IPS-15b (cell line): Measurements from ENCODE around the gene TP53BP1.

Experiments
- H3K27me3 ChIP-seq: one replicate; pipeline ENCODE4 v1.6.1; 2013; ENCODE audit warnings: low read length; ENCODE audit not compliant: control insufficient read depth, insufficient read depth
- H3K36me3 ChIP-seq: one replicate; pipeline ENCODE4 v1.6.1; 2013; ENCODE audit warnings: low read length; ENCODE audit not compliant: control insufficient read depth, insufficient read depth
- H3K4me1 ChIP-seq: one replicate; pipeline ENCODE4 v1.6.1; 2013; ENCODE audit warnings: mild to moderate bottlenecking, low read length; ENCODE audit not compliant: control insufficient read depth, insufficient read depth
- H3K4me3 ChIP-seq: one replicate; pipeline ENCODE4 v1.5.1; 2013; ENCODE audit warnings: low read depth, low read length
- H3K9ac ChIP-seq: one replicate; pipeline ENCODE4 v1.6.1; 2013; ENCODE audit warnings: low read depth, mild to moderate bottlenecking, low read length
- H3K9me3 ChIP-seq: one replicate; pipeline ENCODE4 v1.6.1; 2013; ENCODE audit warnings: mild to moderate bottlenecking, low read length; ENCODE audit not compliant: control insufficient read depth, insufficient read depth

TP53BP1 gene

GRCh38 chr15:43505738-43506137 lies 12.8 kb upstream of the TP53BP1 start:
- no peaks in the 10 kb centered on the region for H3K27me3 ChIP-seq
- peaks cover 5% of the 10 kb centered on the region for H3K4me1 ChIP-seq
- H3K4me3 ChIP-seq: no peak overlapping the region
- no peaks in the 10 kb centered on the region for H3K36me3 ChIP-seq
- H3K9me3 ChIP-seq: no peaks in the 10 kb centered on the region
- no peak overlapping the region for H3K9ac ChIP-seq

DNA sequence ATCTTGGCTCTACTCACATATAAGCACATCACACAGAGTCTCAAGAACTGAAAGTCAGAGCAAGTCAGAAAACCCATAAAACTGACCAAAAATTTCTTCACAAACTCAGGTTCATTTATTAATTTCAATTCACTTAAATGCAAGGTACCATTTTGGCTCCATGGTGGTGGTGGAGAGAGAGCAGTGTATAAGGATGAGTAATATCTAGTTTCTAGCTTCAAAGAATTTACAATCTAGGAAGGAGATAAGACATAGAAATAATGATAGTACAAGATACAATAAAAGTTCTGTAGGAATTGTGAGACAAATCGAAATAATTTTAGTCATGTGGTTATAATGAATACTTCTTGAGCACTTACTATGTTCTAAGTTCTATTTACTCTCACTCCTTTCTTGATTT lies 6.7 kb upstream of the TP53BP1 start:
- no peaks in the 10 kb centered on the region for H3K27me3 ChIP-seq

DNA sequence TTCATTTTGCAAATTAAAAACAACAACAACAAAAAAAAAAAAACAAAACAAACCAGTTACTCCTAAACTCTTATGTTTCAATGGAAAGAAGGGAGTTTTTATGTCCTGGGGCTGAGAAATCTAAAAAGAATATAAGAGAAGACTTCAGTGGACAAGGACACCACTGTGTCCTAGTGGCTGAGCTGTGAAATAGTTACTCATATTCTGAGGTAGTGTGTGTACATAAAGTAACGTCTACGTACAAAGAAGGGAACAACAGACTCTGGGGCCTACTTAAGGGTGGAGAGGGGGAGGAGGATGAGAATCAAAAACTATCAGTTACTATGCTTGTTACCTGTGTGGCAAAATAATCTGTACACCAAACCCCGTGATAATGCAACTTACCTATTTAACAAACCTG lies 6.0 kb upstream of the TP53BP1 start:
- Histone ChIP-seq H3K9me3 (no peaks in the 10 kb centered on the region), H3K4me1 (peaks cover under 1% of the 10 kb centered on the region), H3K4me3 (no peak overlapping the region), H3K27me3 (no peaks in the 10 kb centered on the region), H3K9ac (no peak overlapping the region), H3K36me3 (no peaks in the 10 kb centered on the region)

More for the DNA sequence above, 6.7 kb upstream of the TP53BP1 start:
- Histone ChIP-seq H3K9me3 (no peaks in the 10 kb centered on the region), H3K36me3 (no peaks in the 10 kb centered on the region), H3K4me1 (no peaks in the 10 kb centered on the region), H3K9ac (no peak overlapping the region), H3K4me3 (no peak overlapping the region)

DNA sequence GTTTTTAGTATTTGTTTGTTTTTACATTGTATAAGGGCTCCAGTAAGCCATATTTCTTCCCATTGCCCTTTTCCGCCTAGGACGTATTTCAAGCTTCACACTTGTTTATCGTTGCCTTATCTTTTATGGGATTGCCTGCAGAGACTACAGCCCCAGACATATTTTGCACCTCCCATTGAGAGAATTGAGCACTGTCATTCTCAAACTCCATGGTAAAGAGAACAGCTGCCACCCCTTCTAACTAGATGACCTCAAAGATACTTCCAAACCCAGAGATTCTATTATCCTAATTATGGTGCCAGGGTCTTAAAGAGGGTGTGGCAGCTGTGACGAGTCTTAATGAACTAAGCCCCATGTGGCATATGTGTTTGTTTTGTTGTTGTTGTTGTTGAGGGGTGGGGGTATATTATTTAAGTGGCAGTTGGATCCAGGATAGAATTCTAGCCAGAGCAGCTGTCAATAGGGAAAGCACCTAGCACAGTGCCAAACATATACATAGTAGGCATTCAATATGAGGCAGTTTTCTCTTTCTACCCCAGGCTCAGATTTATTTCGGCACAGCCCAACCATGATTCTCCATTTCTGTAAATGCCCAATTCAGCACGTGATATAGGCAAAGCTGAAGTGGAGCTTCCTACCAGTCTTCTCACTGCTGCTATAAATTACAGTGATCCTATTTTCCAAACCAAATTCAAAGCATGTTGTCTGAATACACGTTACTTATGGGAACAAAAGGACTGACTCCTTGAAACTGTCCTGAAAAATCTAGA lies 932 bp upstream of the TP53BP1 start:
- no peak overlapping the region for H3K9ac ChIP-seq
- H3K4me3 ChIP-seq: peak overlapping the region; percentile 97
- H3K9me3 ChIP-seq: no peaks in the 10 kb centered on the region
- H3K27me3 ChIP-seq: no peaks in the 10 kb centered on the region
- peaks cover 2% of the 10 kb centered on the region for H3K36me3 ChIP-seq
- peaks cover 10% of the 10 kb centered on the region for H3K4me1 ChIP-seq

DNA sequence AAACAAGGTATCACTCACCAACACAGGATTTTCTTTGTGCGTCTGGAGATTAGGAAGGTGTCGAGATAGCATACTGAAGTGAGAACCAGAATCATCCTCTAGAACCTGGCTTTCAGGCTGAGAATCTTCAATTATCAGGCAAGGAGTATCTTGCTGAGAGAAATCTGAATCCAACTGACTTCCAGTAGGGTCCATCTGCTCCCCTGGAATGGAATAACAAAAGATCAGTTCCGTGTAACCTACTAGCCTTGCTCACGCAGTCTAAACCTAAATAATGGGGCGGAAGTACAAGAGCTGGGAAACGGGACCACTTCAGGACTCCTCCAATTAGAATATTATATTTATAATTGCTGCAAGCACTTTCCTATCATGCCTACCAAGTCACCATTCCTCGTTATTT lies 690 bp downstream of the TP53BP1 start:
- Histone ChIP-seq H3K36me3 (peaks cover 5% of the 10 kb centered on the region), H3K4me3 (peak overlapping the region; percentile 97), H3K27me3 (no peaks in the 10 kb centered on the region), H3K9ac (peak overlapping the region; percentile 84), H3K9me3 (no peaks in the 10 kb centered on the region), H3K4me1 (peaks cover 10% of the 10 kb centered on the region)

DNA sequence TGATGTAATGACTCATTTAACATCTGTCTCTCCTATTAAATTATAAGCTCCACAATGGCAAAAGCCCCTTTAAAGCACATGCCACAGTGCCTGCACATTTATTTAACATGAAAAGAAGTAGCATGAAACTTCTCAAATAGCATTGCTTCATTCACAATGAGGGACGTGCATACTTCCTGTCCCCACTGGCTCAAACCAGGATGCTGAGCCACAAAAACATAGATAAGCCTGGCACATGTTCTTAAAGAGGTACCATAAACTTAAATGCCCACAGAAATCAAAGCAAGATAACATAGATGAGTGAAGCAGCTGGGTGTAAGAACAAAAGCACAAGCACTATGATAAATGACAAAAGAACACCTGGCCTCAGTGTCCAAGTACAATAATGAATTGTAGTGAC lies 3.8 kb downstream of the TP53BP1 start:
- H3K4me3 ChIP-seq: no peak overlapping the region
- no peaks in the 10 kb centered on the region for H3K9me3 ChIP-seq
- H3K36me3 ChIP-seq: peaks cover 12% of the 10 kb centered on the region
- H3K4me1 ChIP-seq: peaks cover 10% of the 10 kb centered on the region
- H3K27me3 ChIP-seq: no peaks in the 10 kb centered on the region
- H3K9ac ChIP-seq: no peak overlapping the region

- H3K4me3 ChIP-seq: no peak overlapping the region
- H3K9me3 ChIP-seq: no peaks in the 10 kb centered on the region
- H3K27me3 ChIP-seq: no peaks in the 10 kb centered on the region
- peaks cover 12% of the 10 kb centered on the region for H3K36me3 ChIP-seq
- peaks cover 8% of the 10 kb centered on the region for H3K4me1 ChIP-seq
- no peak overlapping the region for H3K9ac ChIP-seq
Measured at GRCh38 chr15:43488790-43489189, 4.2 kb downstream of the TP53BP1 start.

DNA sequence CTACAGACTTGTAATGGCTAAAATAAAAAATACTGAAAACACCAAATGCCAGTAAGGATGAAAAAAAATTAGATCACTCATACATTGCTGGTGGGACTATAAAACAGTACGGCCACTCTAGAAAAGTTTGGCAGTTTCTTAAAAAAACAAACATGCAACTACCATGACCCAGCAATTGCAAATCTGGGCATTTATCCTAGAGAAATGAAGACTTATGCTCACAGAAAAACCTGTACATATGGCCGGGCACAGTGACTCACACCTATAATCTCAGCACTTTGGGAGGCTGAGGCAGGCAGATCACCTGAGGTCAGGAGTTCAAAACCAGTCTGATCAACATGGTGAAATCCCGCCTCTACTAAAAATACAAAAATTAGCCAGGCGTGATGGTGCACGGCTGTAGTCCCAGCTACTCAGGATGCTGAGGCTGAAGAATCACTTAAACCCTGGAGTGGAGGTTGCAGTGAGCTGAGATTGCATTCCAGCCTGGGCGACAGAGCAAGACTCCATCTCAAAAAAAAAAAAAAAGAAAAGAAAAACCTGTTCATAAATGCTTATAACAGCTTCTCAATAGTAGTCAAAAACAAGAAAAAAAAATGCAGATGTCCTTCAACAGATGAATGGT lies 5.6 kb downstream of the TP53BP1 start:
- peaks cover 12% of the 10 kb centered on the region for H3K36me3 ChIP-seq
- H3K9me3 ChIP-seq: no peaks in the 10 kb centered on the region
- H3K4me3 ChIP-seq: no peak overlapping the region
- no peaks in the 10 kb centered on the region for H3K27me3 ChIP-seq
- peaks cover 3% of the 10 kb centered on the region for H3K4me1 ChIP-seq
- no peak overlapping the region for H3K9ac ChIP-seq

DNA sequence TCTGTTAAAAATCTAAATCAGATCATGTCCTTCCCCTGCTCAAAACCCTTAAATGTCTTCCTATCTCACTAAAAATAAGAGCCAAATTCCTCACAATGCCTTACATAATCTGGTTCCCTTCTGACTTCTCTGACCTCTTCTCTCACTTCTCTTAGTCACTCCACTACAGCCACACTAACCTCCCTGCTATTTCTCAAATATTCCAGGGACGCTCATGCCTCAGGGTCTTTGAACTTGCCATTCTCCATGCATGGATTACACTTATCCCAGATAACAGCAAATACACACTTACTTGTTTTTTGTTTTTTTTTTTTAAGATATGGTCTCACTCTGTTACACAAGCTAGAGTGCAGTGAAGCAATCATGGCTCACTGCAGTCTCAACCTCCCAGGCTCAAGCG lies 8.5 kb downstream of the TP53BP1 start:
- no peaks in the 10 kb centered on the region for H3K27me3 ChIP-seq
- H3K36me3 ChIP-seq: peaks cover 15% of the 10 kb centered on the region
- H3K9me3 ChIP-seq: no peaks in the 10 kb centered on the region
- H3K9ac ChIP-seq: no peak overlapping the region
- no peaks in the 10 kb centered on the region for H3K4me1 ChIP-seq
- H3K4me3 ChIP-seq: no peak overlapping the region

DNA sequence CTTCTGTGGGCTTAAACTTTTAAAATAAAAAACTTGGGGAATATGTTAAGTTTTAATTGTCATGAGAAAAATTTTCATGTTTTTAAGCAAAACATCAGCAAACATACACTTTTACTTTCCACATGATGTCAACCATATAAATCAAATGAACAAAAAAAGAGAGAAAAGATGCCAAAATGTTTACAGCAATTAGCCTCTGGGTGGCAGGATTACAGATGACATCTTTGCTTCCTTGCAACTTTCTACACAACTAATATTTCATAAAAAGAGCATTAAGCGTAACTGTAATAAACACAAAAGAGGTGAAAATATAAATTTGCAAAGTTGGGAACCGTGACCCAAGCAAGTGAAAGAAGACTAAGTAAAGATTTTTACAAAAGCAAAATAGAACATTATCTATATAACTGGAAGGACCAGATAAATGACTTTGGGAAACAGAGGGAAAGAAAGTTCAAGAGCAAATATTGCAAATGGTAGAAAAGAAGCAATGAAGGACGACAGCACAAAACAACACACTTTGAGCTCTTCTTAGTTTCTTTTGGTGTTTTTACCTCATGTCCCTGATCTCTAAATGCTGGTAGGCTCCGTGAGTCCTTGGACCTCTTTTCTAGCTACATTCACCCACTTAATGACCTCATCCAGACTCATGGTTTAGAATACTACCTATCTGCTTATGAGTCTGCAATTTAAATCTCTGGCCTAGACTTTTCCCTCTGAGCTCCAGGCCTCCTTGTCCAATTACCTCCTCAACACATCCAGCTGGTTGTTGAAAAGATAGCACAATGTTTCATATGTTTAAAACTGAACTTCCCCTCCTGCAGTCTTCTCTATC lies 9.4 kb downstream of the TP53BP1 start:
- Histone ChIP-seq H3K4me3 (no peak overlapping the region), H3K27me3 (no peaks in the 10 kb centered on the region), H3K9ac (no peak overlapping the region), H3K9me3 (no peaks in the 10 kb centered on the region), H3K36me3 (peaks cover 13% of the 10 kb centered on the region), H3K4me1 (no peaks in the 10 kb centered on the region)

DNA sequence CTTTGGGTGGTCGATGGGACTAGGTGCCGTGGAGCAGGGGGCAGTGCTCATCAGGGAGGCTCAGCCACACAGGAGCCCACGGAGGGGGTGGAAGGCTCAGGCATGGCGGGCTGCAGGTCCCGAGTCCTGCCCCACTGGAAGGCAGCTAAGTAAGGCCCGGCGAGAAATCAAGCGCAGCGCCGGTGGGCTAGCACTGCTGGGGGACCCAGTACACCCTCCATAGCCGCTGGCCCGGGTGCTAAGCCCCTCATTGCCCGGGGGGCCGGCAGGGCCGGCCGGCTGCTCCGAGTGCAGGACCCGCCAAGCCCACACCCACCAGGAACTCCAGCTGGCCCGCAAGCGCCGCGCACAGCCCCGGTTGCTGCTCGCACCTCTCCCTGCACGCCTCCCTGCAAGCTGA lies 19.1 kb downstream of the TP53BP1 start:
- no peak overlapping the region for H3K4me3 ChIP-seq
- H3K36me3 ChIP-seq: peaks cover 43% of the 10 kb centered on the region

More for the DNA sequence above, 19.1 kb downstream of the TP53BP1 start:
- Histone ChIP-seq H3K9ac (no peak overlapping the region), H3K4me1 (no peaks in the 10 kb centered on the region), H3K9me3 (no peaks in the 10 kb centered on the region), H3K27me3 (no peaks in the 10 kb centered on the region)
